HG03378 (cell line): ENCODE results near the gene TTC3.

ENCODE experiments used
- ATAC-seq: cut with Tn5 transposase; IDR thresholded peaks from one replicate; pipeline ENCODE4 v1.9.1; 2021; ENCODE audit warnings: mild to moderate bottlenecking, moderate library complexity; ENCODE audit not compliant: unreplicated experiment

TTC3 gene

GRCh38 chr21:37186983-37187382, 113.9 kb downstream of the TTC3 start:
- no peak for ATAC-seq

GRCh38 chr21:37188825-37189224, 115.8 kb downstream of the TTC3 start:
- ATAC-seq: no peak

- no peak for ATAC-seq
Observed at GRCh38 chr21:37192019-37192418, 119.0 kb downstream of the TTC3 start.

- no peak for ATAC-seq
Observed at GRCh38 chr21:37193006-37193405, 120.0 kb downstream of the TTC3 start.

GRCh38 chr21:37193676-37194075, 120.6 kb downstream of the TTC3 start:
- no peak for ATAC-seq

GRCh38 chr21:37195059-37195458, 122.0 kb downstream of the TTC3 start:
- no peak for ATAC-seq

GRCh38 chr21:37195610-37196009, 122.6 kb downstream of the TTC3 start:
- no peak for ATAC-seq

GRCh38 chr21:37196847-37197246, 123.8 kb downstream of the TTC3 start:
- no peak for ATAC-seq

- ATAC-seq: no peak
Observed at GRCh38 chr21:37197746-37198145, 124.7 kb downstream of the TTC3 start.

GRCh38 chr21:37199057-37199924, 126.2 kb downstream of the TTC3 start:
- no peak for ATAC-seq

- no peak for ATAC-seq
Observed at GRCh38 chr21:37200641-37201480, 127.8 kb downstream of the TTC3 start.

GRCh38 chr21:37202221-37203110, 129.4 kb downstream of the TTC3 start:
- no peak for ATAC-seq

GRCh38 chr21:37204580-37204979, 131.5 kb downstream of the TTC3 start:
- no peak for ATAC-seq

- no peak for ATAC-seq
Observed at GRCh38 chr21:37206496-37206895, 133.4 kb downstream of the TTC3 start.

GRCh38 chr21:37207441-37208009, 134.5 kb downstream of the TTC3 start:
- ATAC-seq: peak; percentile 63

- peak; percentile 57 for ATAC-seq
Observed at GRCh38 chr21:37208056-37208721, 135.1 kb downstream of the TTC3 start.

GRCh38 chr21:37208741-37209225, 135.7 kb downstream of the TTC3 start:
- ATAC-seq: peak; percentile 25

- no peak for ATAC-seq
Observed at GRCh38 chr21:37210130-37210529, 137.1 kb downstream of the TTC3 start.

GRCh38 chr21:37210799-37211198, 137.7 kb downstream of the TTC3 start:
- ATAC-seq: no peak

GRCh38 chr21:37214952-37215351, 141.9 kb downstream of the TTC3 start:
- ATAC-seq: no peak
